ENCODE measurements around the gene ANKS3. TPM values are rescaled to one million over a fixed set of nuclear protein-coding genes. Genes with fewer than 3 reads are reported as not detected.

ANKS3 gene
- total and polyA plus RNA-seq, 2 experiments from 2014 or later: 22.5 to 24.9 TPM

DNA sequence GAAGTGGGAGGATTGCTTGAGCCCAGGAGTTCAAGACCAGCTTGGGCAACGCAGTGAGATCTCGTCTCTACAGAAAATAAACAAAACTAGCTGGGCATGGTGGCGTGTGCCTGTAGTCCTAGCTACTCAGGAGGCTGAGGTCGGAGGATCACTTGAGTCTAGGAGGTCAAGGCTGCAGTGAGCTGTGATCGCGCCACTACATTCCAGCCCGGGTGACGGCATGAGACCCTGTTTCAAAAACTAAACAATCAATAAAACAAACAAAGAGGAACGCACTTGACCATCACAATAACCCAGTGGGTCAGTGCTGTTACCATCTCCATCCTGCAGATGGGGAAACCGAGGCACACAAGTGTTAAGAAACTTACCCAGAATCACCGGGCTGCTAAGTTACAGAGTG lies 19.2 kb upstream of the ANKS3 start:
- Histone ChIP-seq H3K4me3 (no peak overlapping the region), H3K4me1 (ENCODE audit: insufficient read depth) (no peaks in the 10 kb centered on the region), H3K27me3 (ENCODE audit: insufficient read depth) (no peaks in the 10 kb centered on the region), H3K9me2 (ENCODE audit: insufficient read depth) (no peaks in the 10 kb centered on the region), H3F3A (replicated peaks; ENCODE audit: low read depth) (no peaks in the 10 kb centered on the region), H3K27ac (ENCODE audit: low read depth) (no peak overlapping the region), H3K79me2 (replicated peaks; ENCODE audit: insufficient read depth) (no peaks in the 10 kb centered on the region), H3K36me3 (ENCODE audit: insufficient read depth) (peaks cover 13% of the 10 kb centered on the region; the same call in 1 of the 2 replicates), H4K20me1 (replicated peaks; ENCODE audit: insufficient read depth) (no peaks in the 10 kb centered on the region; the same call in 1 of the 2 replicates), H2AFZ (no peak overlapping the region), H3K4me2 (no peak overlapping the region)
- Mint-ChIP-seq H3K9me3 (peaks cover 6% of the 10 kb centered on the region; the same call in 2 of the 3 replicates), H3K36me3 (ENCODE audit: low read depth) (peaks cover 53% of the 10 kb centered on the region), H3K4me1 (no peaks in the 10 kb centered on the region), H3K27ac (no peak overlapping the region), H3K27me3 (ENCODE audit: insufficient read depth, low read depth, poor library complexity) (no peaks in the 10 kb centered on the region), H3K4me3 (no peak overlapping the region; the same call in 2 of the 3 replicates)
- TF ChIP-seq ZNF331 (CRISPR knock-in tag; IDR thresholded peaks at IDR 0.05; ENCODE audit: low read depth): no peak
- TF ChIP-seq, protein P1, sequence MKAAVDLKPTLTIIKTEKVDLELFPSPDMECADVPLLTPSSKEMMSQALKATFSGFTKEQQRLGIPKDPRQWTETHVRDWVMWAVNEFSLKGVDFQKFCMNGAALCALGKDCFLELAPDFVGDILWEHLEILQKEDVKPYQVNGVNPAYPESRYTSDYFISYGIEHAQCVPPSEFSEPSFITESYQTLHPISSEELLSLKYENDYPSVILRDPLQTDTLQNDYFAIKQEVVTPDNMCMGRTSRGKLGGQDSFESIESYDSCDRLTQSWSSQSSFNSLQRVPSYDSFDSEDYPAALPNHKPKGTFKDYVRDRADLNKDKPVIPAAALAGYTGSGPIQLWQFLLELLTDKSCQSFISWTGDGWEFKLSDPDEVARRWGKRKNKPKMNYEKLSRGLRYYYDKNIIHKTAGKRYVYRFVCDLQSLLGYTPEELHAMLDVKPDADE (IDR thresholded peaks at IDR 0.05): no peak
- TF ChIP-seq POLR2AphosphoS5 (IDR thresholded peaks at IDR 0.05; ENCODE audit: low read depth): no peak
- no peak for TF ChIP-seq EZH2 (IDR thresholded peaks at IDR 0.05; ENCODE audit: low read depth, unreplicated experiment)
- TF ChIP-seq JUNB (IDR thresholded peaks at IDR 0.05; ENCODE audit: unreplicated experiment): no peak
- TF ChIP-seq STAT1 (IDR thresholded peaks at IDR 0.05; ENCODE audit: unreplicated experiment): no peak
- DNase-seq (ENCODE audit: low spot score) (no peak), ATAC-seq (no peak)

DNA sequence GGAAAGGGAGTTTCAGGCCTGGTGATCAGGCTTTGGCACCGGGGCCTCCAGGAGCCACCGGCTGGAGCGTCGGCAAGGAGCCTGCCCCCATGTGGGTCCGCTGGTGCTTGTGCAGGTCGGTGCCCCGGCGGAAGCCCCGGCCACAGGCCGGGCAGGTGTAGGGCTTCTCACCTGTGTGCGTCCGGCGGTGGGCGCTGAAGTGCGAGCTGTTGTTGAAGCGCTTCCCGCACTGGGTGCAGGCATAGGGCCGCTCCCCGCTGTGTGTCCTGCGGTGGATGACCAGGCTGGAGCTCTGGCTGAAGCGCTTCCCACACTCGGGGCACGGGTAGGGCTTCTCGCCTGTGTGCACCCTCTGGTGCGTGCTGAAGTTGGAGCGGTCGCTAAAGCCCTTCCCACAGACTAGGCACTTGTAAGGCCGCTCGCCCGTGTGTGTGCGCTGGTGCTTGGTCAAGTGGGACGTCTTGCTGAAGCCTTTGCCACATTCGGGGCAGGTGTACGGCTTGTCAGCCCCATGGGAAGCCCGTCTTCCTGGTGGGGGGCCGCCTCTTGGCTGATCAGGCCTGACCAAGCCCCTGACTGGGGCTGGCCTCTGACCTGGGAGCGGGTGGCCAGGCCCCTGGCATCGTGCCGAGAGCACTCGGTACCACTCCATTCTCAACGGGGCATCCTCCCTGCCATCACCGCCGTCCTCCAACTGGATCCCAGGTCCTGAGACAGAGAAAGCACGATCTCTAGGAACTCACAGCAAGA lies 18.5 kb upstream of the ANKS3 start:
- no peak overlapping the region for H3K4me2 ChIP-seq
- ATAC-seq (no peak), DNase-seq (ENCODE audit: low spot score) (no peak)
- TF ChIP-seq, protein P1 (IDR thresholded peaks at IDR 0.05): no peak
- TF ChIP-seq, protein P2, sequence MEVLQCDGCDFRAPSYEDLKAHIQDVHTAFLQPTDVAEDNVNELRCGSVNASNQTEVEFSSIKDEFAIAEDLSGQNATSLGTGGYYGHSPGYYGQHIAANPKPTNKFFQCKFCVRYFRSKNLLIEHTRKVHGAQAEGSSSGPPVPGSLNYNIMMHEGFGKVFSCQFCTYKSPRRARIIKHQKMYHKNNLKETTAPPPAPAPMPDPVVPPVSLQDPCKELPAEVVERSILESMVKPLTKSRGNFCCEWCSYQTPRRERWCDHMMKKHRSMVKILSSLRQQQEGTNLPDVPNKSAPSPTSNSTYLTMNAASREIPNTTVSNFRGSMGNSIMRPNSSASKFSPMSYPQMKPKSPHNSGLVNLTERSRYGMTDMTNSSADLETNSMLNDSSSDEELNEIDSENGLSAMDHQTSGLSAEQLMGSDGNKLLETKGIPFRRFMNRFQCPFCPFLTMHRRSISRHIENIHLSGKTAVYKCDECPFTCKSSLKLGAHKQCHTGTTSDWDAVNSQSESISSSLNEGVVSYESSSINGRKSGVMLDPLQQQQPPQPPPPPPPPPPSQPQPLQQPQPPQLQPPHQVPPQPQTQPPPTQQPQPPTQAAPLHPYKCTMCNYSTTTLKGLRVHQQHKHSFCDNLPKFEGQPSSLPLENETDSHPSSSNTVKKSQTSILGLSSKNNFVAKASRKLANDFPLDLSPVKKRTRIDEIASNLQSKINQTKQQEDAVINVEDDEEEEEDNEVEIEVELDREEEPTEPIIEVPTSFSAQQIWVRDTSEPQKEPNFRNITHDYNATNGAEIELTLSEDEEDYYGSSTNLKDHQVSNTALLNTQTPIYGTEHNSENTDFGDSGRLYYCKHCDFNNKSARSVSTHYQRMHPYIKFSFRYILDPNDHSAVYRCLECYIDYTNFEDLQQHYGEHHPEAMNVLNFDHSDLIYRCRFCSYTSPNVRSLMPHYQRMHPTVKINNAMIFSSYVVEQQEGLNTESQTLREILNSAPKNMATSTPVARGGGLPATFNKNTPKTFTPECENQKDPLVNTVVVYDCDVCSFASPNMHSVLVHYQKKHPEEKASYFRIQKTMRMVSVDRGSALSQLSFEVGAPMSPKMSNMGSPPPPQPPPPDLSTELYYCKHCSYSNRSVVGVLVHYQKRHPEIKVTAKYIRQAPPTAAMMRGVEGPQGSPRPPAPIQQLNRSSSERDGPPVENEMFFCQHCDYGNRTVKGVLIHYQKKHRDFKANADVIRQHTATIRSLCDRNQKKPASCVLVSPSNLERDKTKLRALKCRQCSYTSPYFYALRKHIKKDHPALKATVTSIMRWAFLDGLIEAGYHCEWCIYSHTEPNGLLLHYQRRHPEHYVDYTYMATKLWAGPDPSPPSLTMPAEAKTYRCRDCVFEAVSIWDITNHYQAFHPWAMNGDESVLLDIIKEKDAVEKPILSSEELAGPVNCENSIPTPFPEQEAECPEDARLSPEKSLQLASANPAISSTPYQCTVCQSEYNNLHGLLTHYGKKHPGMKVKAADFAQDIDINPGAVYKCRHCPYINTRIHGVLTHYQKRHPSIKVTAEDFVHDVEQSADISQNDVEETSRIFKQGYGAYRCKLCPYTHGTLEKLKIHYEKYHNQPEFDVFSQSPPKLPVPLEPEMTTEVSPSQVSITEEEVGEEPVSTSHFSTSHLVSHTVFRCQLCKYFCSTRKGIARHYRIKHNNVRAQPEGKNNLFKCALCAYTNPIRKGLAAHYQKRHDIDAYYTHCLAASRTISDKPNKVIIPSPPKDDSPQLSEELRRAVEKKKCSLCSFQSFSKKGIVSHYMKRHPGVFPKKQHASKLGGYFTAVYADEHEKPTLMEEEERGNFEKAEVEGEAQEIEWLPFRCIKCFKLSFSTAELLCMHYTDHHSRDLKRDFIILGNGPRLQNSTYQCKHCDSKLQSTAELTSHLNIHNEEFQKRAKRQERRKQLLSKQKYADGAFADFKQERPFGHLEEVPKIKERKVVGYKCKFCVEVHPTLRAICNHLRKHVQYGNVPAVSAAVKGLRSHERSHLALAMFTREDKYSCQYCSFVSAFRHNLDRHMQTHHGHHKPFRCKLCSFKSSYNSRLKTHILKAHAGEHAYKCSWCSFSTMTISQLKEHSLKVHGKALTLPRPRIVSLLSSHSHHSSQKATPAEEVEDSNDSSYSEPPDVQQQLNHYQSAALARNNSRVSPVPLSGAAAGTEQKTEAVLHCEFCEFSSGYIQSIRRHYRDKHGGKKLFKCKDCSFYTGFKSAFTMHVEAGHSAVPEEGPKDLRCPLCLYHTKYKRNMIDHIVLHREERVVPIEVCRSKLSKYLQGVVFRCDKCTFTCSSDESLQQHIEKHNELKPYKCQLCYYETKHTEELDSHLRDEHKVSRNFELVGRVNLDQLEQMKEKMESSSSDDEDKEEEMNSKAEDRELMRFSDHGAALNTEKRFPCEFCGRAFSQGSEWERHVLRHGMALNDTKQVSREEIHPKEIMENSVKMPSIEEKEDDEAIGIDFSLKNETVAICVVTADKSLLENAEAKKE (CRISPR knock-in tag; IDR thresholded peaks at IDR 0.05): no peak
- no peak for TF ChIP-seq STAT1 (IDR thresholded peaks at IDR 0.05; ENCODE audit: unreplicated experiment)
- H3K36me3 ChIP-seq (ENCODE audit: insufficient read depth): peaks cover 13% of the 10 kb centered on the region; the same call in 1 of the 2 replicates
- peaks cover 6% of the 10 kb centered on the region; the same call in 2 of the 3 replicates for H3K9me3 Mint-ChIP-seq
- H3K27ac ChIP-seq (ENCODE audit: low read depth): no peak overlapping the region
- no peaks in the 10 kb centered on the region for H3K27me3 ChIP-seq (ENCODE audit: insufficient read depth)
- H3K79me2 ChIP-seq (replicated peaks; ENCODE audit: insufficient read depth): no peaks in the 10 kb centered on the region
- peaks cover 46% of the 10 kb centered on the region for H3K36me3 Mint-ChIP-seq (ENCODE audit: low read depth)
- no peaks in the 10 kb centered on the region for H3K4me1 Mint-ChIP-seq
- no peak overlapping the region for H3K27ac Mint-ChIP-seq
- no peak overlapping the region for H3K4me3 Mint-ChIP-seq
- H3F3A ChIP-seq (replicated peaks; ENCODE audit: low read depth): no peaks in the 10 kb centered on the region
- no peaks in the 10 kb centered on the region; the same call in none of the 2 replicates for H4K20me1 ChIP-seq (replicated peaks; ENCODE audit: insufficient read depth)
- H3K9me2 ChIP-seq (ENCODE audit: insufficient read depth): no peaks in the 10 kb centered on the region
- peaks cover 3% of the 10 kb centered on the region for H3K27me3 Mint-ChIP-seq (ENCODE audit: insufficient read depth, low read depth, poor library complexity)
- no peak overlapping the region for H2AFZ ChIP-seq
- no peaks in the 10 kb centered on the region for H3K4me1 ChIP-seq (ENCODE audit: insufficient read depth)
- H3K4me3 ChIP-seq: no peak overlapping the region
